HG02840 (cell line): ENCODE measurements around the gene SPDL1.
"Not testable (repeated sequence)": the region's sequence is repeated elsewhere in the genome, so short reads cannot be mapped to it uniquely, and the experiment has no call there.

ENCODE experiments used
- ATAC-seq: cut with Tn5 transposase; IDR thresholded peaks from one replicate; pipeline ENCODE4 v1.9.1; 2021; ENCODE audit warnings: mild to moderate bottlenecking, moderate library complexity, moderate number of reproducible peaks; ENCODE audit not compliant: unreplicated experiment, low FRiP score

SPDL1 gene

DNA sequence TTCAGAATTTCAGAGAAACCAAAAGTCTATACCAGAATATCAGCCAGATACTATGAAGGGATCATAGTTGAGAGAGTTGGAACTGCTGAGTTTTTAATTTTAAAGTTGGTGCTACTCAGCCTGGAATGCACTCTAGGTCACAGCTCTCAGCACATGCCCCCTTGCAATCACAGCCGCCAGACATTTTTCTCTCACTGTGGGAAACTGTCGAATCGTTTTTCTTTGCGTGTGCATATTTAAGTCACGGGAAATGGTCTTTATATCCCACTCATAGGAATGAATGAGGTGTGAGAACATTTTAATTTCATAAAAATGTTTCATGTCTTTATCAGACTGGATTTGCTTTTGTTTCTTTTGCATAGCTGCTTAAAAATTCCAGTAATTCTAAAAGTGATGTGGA, 12.2 kb upstream of the SPDL1 start:
- ATAC-seq = no peak

DNA sequence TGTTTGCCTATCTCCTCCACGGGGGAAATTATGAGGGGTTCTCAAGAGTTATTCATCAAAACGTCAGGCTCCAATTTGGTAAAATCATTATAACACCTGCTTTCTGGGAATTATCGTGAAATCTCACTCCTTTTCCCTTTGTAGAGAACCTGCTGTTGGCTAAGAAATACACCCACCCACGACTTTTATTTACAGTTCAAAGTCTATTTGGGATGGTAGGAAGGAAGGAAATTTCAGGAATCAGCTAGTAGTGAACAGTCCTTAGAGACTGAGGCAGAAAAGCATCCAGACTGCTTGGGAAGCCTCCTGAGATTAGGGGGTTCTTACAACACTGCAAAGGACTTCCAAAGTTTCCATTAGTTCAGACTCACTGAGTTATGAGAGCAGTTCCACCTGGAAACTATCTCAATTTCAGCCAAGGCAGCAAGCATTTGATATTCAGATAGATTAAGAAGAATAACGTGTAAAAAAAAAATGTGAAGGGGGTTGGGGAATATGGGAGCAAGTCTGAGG, 9.4 kb upstream of the SPDL1 start:
- no peak for ATAC-seq

DNA sequence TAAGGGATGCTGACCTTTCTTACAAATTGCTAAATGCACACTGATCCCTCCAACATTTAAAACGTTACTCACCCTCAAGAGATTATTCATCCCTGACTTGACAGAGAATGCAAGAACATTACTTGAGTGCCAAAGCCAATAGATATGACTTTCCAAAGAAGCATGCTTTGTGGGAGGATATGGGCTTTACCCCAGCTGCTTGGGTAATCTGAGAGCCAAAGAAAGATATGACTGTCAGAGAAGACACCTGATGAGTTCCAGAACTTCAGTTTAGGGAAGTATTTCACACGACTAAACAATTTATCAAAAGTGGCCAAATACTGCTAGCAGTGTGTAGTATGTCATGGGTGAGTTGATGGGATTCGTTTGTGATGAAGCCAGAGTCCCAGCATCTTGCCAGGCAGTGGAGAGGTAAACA, 7.4 kb upstream of the SPDL1 start:
- no peak for ATAC-seq

DNA sequence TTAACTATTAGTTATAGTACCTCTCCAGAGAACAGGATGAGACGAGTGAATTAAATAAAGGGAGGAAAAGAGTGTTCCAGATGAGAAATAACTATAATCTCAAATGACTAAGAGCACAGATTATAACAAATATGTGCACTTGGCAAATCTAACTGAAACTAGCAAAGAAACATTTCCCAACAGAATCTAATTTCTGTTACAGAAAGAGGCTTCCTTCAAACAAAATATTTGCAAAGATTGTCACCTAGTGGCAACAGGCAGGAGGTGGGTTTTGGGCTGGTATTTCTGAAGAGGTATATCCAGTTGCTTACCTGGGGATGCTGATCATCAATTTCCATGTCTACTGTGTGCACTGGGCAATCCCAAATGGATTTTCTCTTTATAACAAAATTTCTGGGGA, 5.6 kb upstream of the SPDL1 start:
- no peak for ATAC-seq

DNA sequence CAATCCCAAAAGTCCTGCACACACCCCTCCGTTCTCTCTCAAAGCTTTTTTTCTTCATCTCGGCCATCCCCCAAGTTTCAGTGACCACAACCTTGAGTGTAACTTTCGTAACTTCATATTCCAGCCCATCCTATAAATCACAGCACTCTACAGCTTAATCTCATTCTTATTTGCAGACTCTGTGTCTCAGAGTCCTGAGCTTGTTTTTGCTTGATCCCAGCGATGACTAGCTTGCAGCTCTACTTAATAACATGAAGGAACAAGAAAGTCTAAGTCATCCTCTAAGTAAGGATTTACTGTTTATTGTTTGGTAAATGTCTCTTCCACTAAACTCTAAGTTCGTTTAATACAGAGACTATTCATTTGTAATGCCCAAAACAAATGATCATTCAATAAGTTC, 2.6 kb upstream of the SPDL1 start:
- ATAC-seq = no peak

DNA sequence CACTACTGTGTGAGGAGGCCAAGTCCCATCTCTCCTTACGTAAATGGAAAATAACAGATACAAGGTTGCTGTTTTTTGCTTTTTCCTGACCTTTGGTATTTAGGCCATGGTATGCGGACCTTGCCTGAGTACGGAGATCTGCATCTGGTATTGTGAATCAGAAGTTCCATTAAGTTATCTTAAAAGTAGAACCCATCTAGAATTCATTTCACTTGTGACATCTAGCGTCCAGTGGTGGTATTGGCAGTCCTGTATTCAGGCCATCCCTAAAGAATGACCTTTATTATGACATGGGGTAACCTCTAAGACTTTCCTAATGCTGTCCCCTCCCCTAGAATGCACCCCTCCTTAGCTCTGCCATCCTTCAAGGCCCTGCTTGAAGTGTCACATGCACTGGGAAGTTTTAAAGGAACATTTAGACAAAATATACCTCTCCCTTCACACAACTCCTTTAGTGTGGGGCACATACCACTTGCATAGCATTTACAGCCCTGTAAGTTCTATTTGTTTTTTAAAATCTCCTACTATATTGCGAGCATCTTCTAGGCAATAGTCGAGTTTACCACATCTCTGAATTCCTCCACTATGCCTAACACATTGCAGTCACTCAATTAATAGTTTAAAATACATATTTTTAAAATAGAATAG, 1.9 kb upstream of the SPDL1 start:
- no peak for ATAC-seq

DNA sequence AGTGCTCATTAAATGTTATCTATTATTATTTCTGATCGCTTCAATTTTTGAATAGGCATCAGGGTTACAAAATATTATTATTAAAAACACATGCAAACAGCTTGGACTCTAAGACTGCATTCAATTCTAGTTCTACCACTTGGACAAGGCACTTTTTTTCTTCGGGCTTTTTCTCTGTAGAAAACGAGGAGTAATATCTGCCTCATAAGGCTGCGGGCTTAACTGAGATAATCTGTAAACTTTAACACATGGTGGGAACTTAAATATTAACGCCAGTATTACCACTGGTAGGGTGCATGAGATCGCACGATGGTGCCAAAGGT, 511 bp upstream of the SPDL1 start:
- ATAC-seq = peak; percentile 35

DNA sequence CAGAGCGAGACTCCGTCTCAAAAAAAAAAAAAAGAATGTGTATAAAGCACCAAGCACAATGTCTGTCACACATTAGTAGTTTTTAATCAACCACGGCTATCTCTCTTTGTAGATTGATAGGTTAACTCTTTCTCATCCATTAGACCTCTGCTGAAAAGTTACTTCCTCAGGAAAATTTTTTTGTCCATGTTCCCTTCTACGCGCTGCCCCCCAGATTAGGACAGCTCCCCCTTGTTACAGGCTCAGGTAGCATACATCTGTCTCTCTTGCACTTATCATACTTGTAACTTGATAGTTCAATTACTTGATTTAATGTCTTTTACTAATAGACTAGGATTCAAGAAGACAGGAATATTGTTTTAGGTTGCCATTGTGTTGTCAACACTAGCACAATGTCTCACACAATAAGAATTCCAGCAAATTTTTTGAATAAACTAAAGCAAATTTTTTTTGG, 1.5 kb downstream of the SPDL1 start:
- no peak for ATAC-seq

DNA sequence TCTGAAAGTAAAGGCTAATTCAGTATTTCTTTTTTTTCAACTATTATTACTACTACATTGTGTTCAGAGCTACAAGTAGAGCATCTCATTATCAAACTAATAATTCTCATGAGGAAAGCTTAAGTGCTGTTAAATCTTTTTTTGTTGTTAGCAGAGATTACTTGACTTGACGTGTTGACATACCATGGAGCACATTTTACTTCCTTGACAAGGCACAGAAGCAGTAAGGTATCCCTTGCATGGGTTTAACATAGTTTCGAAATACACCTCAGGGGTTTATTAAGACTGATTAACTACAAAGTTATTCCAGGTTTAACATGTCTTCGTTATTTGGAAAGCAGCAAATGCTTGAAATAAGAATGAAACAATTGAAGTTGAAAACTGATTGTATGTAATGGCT, 7.0 kb downstream of the SPDL1 start:
- ATAC-seq = no peak

DNA sequence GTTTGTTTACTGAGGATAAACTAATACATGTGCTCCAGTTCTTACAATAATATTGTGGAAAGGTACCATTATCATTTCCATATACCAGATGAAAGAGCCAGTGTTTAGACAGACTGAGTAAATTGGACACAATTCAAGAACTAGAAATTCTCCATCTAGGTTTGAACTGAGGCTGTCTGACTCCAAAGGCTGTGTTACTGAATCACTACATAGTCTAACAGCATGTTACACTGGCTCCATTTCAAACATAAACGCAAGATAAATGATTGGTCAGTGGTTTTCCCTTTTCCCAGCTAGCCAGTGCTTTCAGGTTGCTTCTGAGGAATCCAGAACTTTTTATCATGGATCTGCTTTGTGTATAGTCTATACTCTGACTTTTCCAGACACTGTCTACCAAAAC, 8.1 kb downstream of the SPDL1 start:
- ATAC-seq = no peak

DNA sequence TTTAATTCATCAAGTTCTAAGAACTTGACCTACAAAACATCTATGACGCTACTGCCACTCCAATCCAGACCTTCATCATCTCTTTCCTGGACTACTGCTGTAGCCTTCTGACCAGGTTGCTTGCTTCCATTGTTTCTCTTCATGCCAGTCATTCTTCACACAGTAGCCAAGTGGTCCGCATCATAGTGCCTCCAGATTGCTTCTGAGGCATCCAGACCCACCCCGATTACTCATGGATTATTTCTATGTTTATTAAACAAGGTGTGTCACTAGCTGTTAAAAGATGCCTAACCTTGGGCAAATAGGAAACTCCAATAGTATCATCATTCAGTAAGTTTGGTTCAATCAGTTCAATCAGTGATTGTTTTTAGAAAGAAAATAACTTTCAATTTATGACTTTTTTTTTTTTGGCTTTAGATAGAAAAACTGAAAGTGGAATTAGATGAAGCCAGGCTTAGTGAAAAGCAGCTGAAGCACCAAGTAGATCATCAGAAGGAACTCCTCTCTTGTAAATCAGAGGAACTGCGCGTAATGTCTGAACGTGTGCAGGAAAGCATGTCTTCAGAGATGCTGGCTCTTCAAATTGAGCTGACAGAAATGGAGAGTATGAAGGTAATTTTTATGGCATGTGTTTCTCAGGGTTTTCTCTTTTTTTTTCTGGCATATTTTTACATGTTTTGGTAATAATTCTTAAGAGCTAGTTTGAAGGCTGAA, 9.5 kb downstream of the SPDL1 start:
- no peak for ATAC-seq

DNA sequence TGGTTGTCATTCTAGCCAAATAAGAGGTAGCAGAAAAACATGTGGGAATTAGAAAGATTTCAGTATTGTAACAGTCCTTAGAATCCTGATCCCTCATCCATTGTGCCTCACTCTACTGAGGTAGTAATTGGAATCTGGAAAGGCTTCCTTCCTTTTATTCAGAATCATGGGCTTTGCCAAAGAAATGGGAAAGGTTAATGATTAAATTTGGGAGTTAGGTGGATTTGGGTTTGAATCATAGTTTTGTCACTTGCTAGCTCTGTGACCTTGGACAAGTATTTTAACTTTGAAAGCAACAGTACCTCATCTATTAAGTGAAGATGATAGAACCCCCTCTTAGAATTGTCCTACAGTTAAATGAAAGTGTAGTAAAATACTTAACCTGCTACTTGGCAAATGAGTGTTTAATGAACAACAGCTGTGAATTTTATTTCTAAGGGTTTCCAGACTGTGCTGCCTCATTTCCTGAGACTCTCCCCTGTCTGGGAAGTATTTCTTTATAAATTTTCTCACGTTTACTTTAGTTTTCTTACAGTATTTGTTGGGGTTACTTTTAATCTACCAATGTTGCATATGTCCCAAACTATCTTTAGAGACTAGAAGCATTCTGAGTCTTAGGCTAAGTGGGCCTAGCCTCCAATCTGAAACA, 11.7 kb downstream of the SPDL1 start:
- ATAC-seq = no peak

DNA sequence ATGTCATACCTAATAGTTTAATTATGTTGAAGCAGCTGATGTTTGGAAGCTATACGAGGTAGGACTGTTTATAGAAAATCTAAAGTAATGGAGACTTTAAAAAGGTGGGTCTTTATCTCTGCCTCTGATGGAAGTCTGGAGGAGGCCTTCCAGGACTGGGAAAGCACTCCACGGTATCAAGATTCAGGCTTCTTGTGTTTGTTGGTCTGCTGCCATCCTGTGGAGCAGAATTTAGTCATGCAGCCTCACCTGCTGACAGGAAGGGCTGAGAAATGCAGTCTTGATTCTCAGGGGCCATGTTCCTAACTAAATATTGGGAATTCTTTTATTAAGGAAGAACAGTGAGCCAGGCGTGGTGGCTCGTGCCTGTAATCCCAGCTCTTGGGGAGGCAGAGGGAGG, 15.9 kb downstream of the SPDL1 start:
- ATAC-seq = no peak

DNA sequence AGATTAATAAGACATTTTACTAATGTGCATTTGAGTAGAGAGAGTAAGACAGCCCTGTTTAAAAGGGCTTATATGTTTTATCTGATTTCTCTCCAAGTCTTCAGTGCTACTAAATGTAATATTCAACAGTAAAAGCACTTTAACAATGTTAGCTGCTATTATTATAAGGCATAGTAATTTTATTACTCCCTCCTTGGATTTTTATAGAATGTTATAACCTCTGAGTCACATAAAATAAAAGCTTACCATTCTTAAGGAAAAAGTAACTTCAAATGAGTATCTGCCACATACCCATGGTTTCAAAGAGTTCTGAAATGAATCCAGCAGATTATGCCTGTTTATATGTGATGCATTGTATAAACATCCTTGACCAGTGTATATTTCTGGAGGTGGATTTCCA, 19.0 kb downstream of the SPDL1 start:
- no peak for ATAC-seq

DNA sequence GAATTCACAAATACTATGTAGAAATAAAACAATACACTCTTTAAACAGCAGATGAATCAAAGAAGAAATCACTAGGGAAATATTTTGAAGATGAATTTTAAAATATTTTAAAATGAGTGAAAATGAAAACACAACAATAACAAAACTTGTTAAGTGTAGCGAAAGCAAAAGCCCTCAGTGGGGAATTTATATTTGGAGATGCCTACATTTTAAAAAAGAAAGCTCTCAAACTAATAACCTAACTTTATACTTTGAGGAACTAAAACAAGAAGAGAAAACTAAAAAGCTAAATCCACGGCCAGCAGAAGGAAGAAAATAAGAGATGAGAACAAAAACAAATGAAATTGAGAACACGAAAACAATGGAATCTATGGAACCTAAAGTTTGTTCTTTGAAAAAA, 22.7 kb downstream of the SPDL1 start:
- no peak for ATAC-seq

DNA sequence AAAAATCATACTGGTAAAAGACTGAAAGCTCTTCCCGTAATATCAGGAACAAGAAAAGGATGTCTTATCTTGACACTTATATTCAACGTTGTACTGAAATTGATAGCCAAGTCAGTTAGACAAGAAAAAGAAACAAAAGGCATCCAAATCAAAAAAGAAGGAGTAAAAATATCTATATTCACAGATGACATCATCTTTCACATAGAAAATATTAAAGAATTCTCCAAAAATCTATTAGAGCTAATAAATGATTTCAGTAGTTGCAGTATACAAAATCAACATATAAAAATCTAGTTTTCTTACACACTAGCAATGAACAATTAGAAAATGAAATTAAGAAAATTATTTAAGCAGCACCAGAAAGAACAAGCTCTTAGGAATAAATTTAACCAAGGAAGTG, 24.3 kb downstream of the SPDL1 start:
- ATAC-seq = no peak

DNA sequence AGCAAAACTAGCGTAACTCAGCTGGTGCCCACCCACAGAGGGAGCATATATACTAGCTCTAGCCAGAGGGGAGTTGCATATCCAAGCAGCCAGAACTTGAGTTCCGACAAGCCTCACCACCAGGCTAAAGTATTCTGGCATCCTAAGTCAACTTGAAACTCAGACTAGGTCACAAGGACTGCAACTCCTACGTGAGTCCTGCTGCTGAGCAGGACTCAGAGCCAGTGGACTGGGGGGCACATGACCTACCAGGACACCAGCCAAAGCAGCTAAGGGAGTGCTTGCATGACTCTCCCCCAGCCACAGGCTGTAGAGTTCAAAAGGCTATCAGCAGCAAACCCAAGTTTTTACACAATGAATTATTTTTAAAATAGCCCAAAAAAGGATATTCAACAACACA, 26.1 kb downstream of the SPDL1 start:
- ATAC-seq = no peak

DNA sequence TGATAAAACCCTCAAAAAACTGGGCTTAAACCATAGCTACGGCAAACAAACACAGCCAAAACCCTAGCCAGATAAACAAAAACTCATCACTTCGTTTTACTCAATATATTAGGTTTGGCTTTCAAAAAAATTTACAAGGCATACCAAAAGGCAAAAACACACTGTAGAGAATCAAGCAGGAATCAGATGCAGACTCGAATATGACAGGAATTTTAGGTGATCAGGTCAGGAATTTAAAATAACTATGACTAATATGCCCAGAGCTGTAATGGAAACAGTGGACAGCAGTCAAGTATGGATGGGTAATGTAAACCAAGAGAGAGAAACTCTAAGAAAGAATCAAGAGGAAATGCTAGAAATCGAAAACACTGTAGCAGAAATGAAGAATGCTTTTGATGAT, 27.0 kb downstream of the SPDL1 start:
- no peak for ATAC-seq

DNA sequence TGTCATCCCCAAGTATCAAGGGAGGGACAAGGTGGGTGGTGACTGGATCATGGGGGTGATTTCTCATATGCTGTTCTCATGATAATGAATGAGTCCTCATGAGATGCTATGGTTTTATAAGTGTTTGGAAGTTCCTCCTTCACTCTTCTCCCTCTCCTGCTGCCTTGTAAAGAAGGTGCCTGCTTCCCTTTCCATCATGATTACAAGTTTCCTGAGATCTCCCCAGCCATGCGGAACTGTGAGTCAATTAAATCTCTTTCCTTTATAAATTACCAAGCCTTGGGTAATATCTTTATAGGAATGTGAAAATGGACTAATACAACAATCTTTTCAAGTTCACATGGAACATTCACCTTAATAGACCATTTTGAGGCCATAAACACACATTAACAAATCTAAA, 32.0 kb downstream of the SPDL1 start:
- ATAC-seq = no peak

DNA sequence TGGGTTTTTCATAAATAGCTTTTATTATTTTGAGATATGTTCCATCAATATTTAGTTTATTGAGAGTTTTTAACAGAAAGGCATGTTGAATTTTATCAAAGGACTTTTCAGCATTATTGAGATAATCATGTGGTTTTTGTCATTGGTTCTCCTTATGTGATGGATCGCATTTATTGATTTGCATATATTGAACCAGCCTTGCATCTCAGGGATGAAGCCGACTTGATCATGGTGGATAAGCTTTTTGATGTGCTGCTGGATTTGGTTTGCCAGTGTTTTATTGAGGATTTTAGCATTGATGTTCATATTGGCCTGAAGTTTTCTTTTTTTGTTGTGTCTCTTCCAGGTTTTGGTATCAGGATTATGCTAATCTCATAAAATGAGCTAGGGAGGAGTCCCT, 40.7 kb downstream of the SPDL1 start:
- ATAC-seq = not testable (repeated sequence)

DNA sequence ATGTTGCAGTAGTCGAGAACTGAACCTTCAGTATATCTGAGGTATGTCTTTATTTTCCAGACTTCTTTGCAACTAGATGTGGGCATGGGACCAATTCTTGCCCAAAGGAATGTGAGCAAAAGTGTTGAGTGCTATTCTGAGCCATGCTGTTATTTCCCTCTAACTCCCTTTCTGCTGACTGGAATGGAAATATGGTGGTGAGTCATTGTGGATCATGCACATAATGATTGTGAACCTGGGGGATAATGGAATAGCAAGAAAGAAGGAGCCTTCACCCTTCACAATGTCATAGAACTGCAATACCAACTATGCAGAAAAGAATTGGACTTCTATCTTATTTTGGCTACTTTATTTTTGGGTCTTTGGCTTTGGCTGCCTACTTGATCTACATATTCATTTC, 43.2 kb downstream of the SPDL1 start:
- no peak for ATAC-seq

DNA sequence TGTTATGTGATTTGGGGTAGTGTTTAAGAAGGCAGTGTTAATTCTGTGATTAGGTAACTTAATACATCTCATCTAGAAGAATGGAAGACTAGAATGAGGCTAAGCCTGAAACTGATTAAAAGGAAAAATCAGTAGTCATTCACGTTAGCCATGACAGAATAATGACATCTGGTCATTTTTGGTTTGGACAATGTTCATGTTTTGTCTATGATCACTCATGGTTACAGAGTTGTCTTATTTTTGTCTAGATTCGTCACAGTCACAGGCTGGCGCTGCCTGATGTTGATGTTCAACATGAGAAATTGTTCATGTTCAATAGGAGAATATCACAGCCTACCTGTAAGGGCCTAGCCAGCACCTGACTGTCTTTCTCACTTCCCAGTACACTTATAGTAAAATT, 44.0 kb downstream of the SPDL1 start:
- no peak for ATAC-seq
